WTC11 (cell line): Measurements from ENCODE around the gene LAP3. TPM values are rescaled to one million over a fixed set of nuclear protein-coding genes. Genes with fewer than 3 reads are reported as not detected.

Experiments
- ATAC-seq: fragments of 200-7000 bp; cut with Tn5 transposase; 2 replicates; pipeline ENCODE4 v1.10.0; 2021; ENCODE audit warnings: mild to moderate bottlenecking, moderate library complexity
- CTCF ChIA-PET: fragments of 300-600 bp; sonication (Branson Sonifier 250); formaldehyde crosslinking; loops from one replicate; lab custom pipeline; 2021; ENCODE audit warnings: antibody characterized with exemption; lab: Charles Lee
- POLR2A ChIA-PET: fragments of 350-600 bp; sonication (Branson Sonifier 250); formaldehyde crosslinking; loops from one replicate; lab custom pipeline; 2021; ENCODE audit warnings: antibody characterized with exemption; lab: Charles Lee
- DNase-seq: peaks from one replicate; pipeline ENCODE4 v3.0.0; 2021; ENCODE audit warnings: low spot score
- H3K27ac Mint-ChIP-seq: 2 replicates; pipeline ENCODE4 v1.8.0; 2021; ENCODE audit warnings: mixed read lengths
- H3K27me3 Mint-ChIP-seq: 2 replicates; pipeline ENCODE4 v1.8.0; 2021; ENCODE audit warnings: low read depth, mild to moderate bottlenecking, moderate library complexity, mixed read lengths
- H3K36me3 Mint-ChIP-seq: 2 replicates; pipeline ENCODE4 v1.8.0; 2021; ENCODE audit warnings: mixed read lengths
- H3K4me1 Mint-ChIP-seq: 2 replicates; pipeline ENCODE4 v1.8.0; 2022; ENCODE audit warnings: mixed read lengths
- H3K4me3 Mint-ChIP-seq: 2 replicates; pipeline ENCODE4 v1.8.0; 2021; ENCODE audit warnings: mild to moderate bottlenecking, moderate library complexity, mixed read lengths
- H3K9me3 Mint-ChIP-seq: 2 replicates; pipeline ENCODE4 v1.8.0; 2021; ENCODE audit warnings: mixed read lengths
- AFF4 ChIP-seq: sonication (generic); formaldehyde crosslinking; IDR thresholded peaks from 2 replicates; pipeline ENCODE4 v1.8.1; 2023; ENCODE audit warnings: mild to moderate bottlenecking, missing genetic modification reagents, borderline replicate concordance
- CREM ChIP-seq: sonication (generic); formaldehyde crosslinking; IDR thresholded peaks from 2 replicates; pipeline ENCODE4 v1.8.1; 2022; ENCODE audit warnings: mild to moderate bottlenecking, missing genetic modification reagents, moderate library complexity
- E2F4 ChIP-seq: sonication (generic); formaldehyde crosslinking; IDR thresholded peaks from 2 replicates; pipeline ENCODE4 v1.8.1; 2022; ENCODE audit warnings: low read depth, mild to moderate bottlenecking, moderate library complexity, missing genetic modification reagents, borderline replicate concordance
- GABPB1 ChIP-seq: sonication (generic); formaldehyde crosslinking; IDR thresholded peaks from 2 replicates; pipeline ENCODE4 v1.8.1; 2023; ENCODE audit warnings: mild to moderate bottlenecking, missing genetic modification reagents
- GTF2I ChIP-seq: fragments of 250-450 bp; sonication (Bioruptor Pico); conservative IDR thresholded peaks from 2 replicates; pipeline ENCODE4 v1.4.0; 2021; ENCODE audit warnings: mild to moderate bottlenecking
- JAZF1 ChIP-seq: fragments of 250-450 bp; sonication (Bioruptor Pico); IDR thresholded peaks from 2 replicates; pipeline ENCODE4 v1.9.0; 2021; ENCODE audit warnings: moderate library complexity, mild to moderate bottlenecking, inconsistent platforms
- NR1H2 ChIP-seq: sonication (generic); formaldehyde crosslinking; IDR thresholded peaks from 2 replicates; pipeline ENCODE4 v1.9.0; 2021; ENCODE audit warnings: mild to moderate bottlenecking, moderate library complexity, missing genetic modification reagents
- RORB ChIP-seq: fragments of 250-450 bp; sonication (Bioruptor Pico); IDR thresholded peaks from 2 replicates; pipeline ENCODE4 v1.9.0; 2021; ENCODE audit warnings: mild to moderate bottlenecking
- SMAD4 ChIP-seq: sonication (generic); formaldehyde crosslinking; IDR thresholded peaks from 2 replicates; pipeline ENCODE4 v1.8.0; 2022; ENCODE audit warnings: mild to moderate bottlenecking, missing genetic modification reagents
- TP53 ChIP-seq: sonication (generic); formaldehyde crosslinking; IDR thresholded peaks from 2 replicates; pipeline ENCODE4 v1.8.1; 2023; ENCODE audit warnings: mild to moderate bottlenecking, missing genetic modification reagents
- ZMAT4 ChIP-seq: fragments of 250-450 bp; sonication (Bioruptor Pico); IDR thresholded peaks from 2 replicates; pipeline ENCODE4 v1.9.0; 2021; ENCODE audit warnings: mild to moderate bottlenecking
- ZNF121 ChIP-seq: sonication (generic); formaldehyde crosslinking; IDR thresholded peaks from 2 replicates; pipeline ENCODE4 v1.8.0; 2023; ENCODE audit warnings: missing genetic modification reagents
- ZNF219 ChIP-seq: sonication (generic); formaldehyde crosslinking; IDR thresholded peaks from 2 replicates; pipeline ENCODE4 v1.8.0; 2023; ENCODE audit warnings: missing genetic modification reagents, mild to moderate bottlenecking, borderline replicate concordance
- ZNF232 ChIP-seq: sonication (generic); formaldehyde crosslinking; IDR thresholded peaks from 2 replicates; pipeline ENCODE4 v1.8.0; 2022; ENCODE audit warnings: mild to moderate bottlenecking, missing genetic modification reagents
- ZNF425 ChIP-seq: fragments of 250-450 bp; sonication (Bioruptor Pico); conservative IDR thresholded peaks from 2 replicates; pipeline ENCODE4 v1.9.0; 2021; ENCODE audit warnings: mild to moderate bottlenecking
- ZNF671 ChIP-seq: fragments of 250-450 bp; sonication (Bioruptor Pico); IDR thresholded peaks from 2 replicates; pipeline ENCODE4 v1.8.0; 2021; ENCODE audit warnings: mild to moderate bottlenecking
- total RNA-seq: library from RNA; stranded (reverse); gene quantifications from 3 replicates; pipeline ENCODE4 v1.2.3, GENCODE V29; 2021

Gene LAP3
- total RNA-seq, 1 experiment from 2014 or later, result 52.7 TPM

- no peak overlapping the region for H3K27ac Mint-ChIP-seq
- POLR2A ChIA-PET, result no interaction called here
- no peak for ATAC-seq
- CTCF ChIA-PET, result no interaction called here
- no peak for TF ChIP-seq ZNF219 (CRISPR knock-in tag)
- TF ChIP-seq GABPB1 (CRISPR knock-in tag), result peak; percentile 90
- H3K4me1 Mint-ChIP-seq, result no peaks in the 10 kb centered on the region
- no peak for DNase-seq
- H3K4me3 Mint-ChIP-seq, result no peak overlapping the region
- H3K27me3 Mint-ChIP-seq, result peaks cover 1% of the 10 kb centered on the region; the same call in 1 of the 2 replicates
- H3K9me3 Mint-ChIP-seq, result no peaks in the 10 kb centered on the region
- H3K36me3 Mint-ChIP-seq, result no peaks in the 10 kb centered on the region
Observed at GRCh38 chr4:17560065-17560673, 16.8 kb upstream of the LAP3 start.

GRCh38 chr4:17561195-17561909 lies 15.6 kb upstream of the LAP3 start:
- ChIA-PET CTCF (no interaction called here), POLR2A (no interaction called here)
- H3K4me1 Mint-ChIP-seq, result no peaks in the 10 kb centered on the region
- no peak overlapping the region for H3K4me3 Mint-ChIP-seq
- DNase-seq (no peak), ATAC-seq (no peak)
- no peaks in the 10 kb centered on the region; the same call in 1 of the 2 replicates for H3K27me3 Mint-ChIP-seq
- H3K27ac Mint-ChIP-seq, result no peak overlapping the region
- no peaks in the 10 kb centered on the region for H3K9me3 Mint-ChIP-seq
- H3K36me3 Mint-ChIP-seq, result no peaks in the 10 kb centered on the region
- TF ChIP-seq ZNF671 (CRISPR knock-in tag) (no peak), RORB (CRISPR knock-in tag) (no peak)

- H3K4me1 Mint-ChIP-seq, result no peaks in the 10 kb centered on the region
- H3K27ac Mint-ChIP-seq, result no peak overlapping the region
- DNase-seq (no peak), ATAC-seq (no peak)
- H3K27me3 Mint-ChIP-seq, result no peaks in the 10 kb centered on the region; the same call in 1 of the 2 replicates
- no peak overlapping the region for H3K4me3 Mint-ChIP-seq
- ChIA-PET CTCF (no interaction called here), POLR2A (no interaction called here)
- H3K9me3 Mint-ChIP-seq, result no peaks in the 10 kb centered on the region
- TF ChIP-seq ZNF121 (no peak), ZNF671 (CRISPR knock-in tag) (no peak), ZMAT4 (CRISPR knock-in tag) (no peak), NR1H2 (CRISPR knock-in tag) (no peak), JAZF1 (CRISPR knock-in tag) (no peak), CREM (CRISPR knock-in tag) (no peak), AFF4 (CRISPR knock-in tag) (no peak), ZNF232 (CRISPR knock-in tag) (no peak), ZNF425 (CRISPR knock-in tag) (no peak), GTF2I (CRISPR knock-in tag) (no peak), TP53 (CRISPR knock-in tag) (no peak), E2F4 (CRISPR knock-in tag) (no peak), SMAD4 (CRISPR knock-in tag) (no peak)
- H3K36me3 Mint-ChIP-seq, result no peaks in the 10 kb centered on the region
Observed at GRCh38 chr4:17562157-17562556, 14.8 kb upstream of the LAP3 start.
